GM18511 (cell line): Measurements from ENCODE around the gene CAPN15.

ENCODE experiments used
- ATAC-seq: cut with Tn5 transposase; IDR thresholded peaks from one replicate; pipeline ENCODE4 v1.9.1; 2021; ENCODE audit warnings: mild to moderate bottlenecking, moderate library complexity; ENCODE audit not compliant: unreplicated experiment

Gene CAPN15

GRCh38 chr16:540645-541340, 13.3 kb downstream of the CAPN15 start:
- ATAC-seq: no peak

DNA sequence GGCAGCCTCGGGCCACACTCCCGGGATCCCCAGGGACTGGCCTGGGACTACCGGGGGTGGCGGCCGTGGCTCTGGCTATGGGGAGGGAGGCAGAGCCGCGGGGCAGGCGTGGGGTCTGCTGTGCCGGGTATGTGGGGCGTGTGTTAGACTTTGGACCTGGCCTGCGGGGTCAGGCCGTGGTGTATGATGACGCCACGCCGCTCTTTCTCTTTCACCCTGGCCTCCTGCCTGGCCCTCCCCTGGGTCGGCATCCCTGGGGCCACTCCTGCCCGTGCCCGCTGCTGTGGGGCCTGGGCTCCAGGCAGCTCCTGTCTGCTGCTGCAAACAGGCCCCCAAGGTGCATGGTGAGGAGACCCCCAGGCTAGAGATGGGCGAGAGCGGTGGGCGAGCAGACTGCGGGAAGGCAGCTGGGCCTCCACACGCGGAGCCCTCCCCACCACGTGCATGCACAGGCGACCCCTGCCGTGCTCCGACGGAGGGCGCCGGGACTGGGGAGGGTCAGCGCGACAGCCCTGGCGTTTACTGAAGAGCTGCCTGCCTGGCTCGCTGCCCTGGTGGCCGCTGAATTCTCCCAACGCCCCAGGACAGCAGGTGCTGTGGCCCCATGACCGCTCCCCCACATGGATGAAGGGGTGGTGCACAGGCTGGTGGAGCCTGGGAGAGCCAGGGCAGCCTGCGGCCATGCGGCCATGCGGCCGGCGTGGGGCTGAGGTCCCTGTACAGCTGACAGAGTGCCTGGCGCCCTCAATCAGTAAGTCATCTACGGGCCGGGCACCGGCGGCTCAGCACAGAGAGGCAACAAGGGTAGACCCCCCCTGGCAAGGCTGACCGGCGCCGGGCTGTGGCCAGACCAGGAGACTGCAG, 16.0 kb downstream of the CAPN15 start:
- no peak for ATAC-seq

DNA sequence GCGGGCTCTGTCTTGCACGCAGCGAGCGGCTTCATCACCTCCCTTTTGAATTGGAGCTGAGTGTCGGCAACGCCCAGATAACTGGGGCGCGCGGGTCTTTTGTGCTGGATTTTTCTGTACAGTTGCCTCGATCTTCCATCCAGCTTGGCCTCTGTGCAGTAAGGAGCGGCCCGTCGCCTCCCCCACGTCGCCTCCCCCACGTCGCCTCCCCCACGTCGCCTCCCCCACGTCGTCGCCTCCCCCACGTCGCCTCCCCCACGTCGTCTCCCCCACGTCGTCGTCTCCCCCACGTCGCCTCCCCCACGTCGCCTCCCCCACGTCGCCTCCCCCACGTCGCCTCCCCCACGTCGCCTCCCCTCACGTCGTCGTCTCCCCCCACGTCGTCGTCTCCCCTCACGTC, 17.0 kb downstream of the CAPN15 start:
- no peak for ATAC-seq

- ATAC-seq: no peak
Observed at GRCh38 chr16:546909-547770, 19.6 kb downstream of the CAPN15 start.

DNA sequence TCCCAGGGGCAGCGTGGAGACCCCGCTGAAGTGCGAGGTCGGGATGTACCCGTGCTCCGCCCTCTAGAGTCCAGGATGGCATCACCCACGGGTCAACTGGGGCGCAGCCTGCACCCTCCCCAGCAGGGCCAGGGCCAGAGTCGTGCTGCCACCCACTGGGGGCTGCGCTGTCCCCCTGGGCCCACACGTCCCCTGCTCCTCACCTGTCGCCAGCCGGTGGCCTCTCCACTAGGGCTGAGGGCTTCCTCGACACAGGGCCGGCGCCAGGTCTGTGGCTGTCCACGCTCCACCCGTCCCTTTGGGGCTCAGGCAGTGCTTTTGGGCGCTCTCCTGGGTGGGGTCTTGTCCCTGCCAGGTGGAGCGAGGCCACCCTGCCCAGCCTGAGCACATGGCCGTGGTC, 21.1 kb downstream of the CAPN15 start:
- no peak for ATAC-seq

- no peak for ATAC-seq
Observed at GRCh38 chr16:549544-550263, 22.2 kb downstream of the CAPN15 start.

GRCh38 chr16:551210-551609, 23.7 kb downstream of the CAPN15 start:
- ATAC-seq: no peak

GRCh38 chr16:552171-552570, 24.7 kb downstream of the CAPN15 start:
- no peak for ATAC-seq

DNA sequence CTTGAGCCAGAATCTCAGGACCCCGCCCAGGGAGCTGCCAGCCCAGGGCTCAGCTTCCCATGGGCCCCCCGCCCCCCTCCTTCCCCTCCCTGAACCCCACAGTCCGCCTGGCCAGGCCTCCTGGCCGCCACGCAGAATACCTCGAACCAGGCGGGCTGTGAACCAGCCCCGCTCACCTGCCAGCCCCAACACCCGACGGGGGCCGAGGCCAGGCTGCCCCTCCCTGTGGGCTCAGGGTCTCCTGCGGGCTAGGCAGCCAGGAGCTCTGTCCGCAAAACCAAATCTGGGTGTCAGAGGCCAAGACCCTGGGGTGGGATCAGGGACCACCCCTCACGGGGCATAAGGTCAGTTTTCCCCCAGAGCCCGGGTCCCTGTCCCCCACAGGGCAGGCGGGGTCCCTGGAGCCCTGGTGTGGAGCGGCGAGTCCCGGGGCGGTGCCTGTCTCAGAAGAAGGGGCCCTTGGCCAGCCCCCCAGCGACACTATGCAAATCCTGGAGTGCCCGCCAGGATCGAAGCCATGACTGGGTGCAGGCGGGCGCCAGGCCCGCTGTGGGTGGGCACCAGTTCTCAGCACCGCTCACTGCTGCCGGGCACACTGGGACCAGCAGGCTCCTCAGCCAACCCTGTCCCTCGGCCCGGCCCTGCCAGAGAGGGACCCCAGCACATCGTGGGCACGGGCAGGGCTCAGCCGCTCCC, 26.2 kb downstream of the CAPN15 start:
- ATAC-seq: no peak

DNA sequence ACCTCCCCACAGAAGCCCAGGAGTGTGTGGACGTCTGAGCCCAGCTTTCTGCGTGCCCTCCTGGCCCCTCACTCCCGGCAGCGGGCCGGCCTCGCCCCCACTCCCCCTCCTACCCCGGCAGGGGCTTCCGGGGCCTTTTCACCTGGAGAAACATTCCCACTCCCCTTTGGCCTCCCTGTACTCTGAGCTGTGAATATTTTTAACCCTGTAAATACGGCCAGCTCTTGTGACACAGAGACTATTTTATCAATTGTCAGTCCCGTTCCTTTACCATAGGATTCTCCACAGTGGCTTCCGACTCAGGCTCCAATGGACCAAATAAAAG, 26.7 kb downstream of the CAPN15 start:
- no peak for ATAC-seq

GRCh38 chr16:554640-555365, 27.3 kb downstream of the CAPN15 start:
- no peak for ATAC-seq

DNA sequence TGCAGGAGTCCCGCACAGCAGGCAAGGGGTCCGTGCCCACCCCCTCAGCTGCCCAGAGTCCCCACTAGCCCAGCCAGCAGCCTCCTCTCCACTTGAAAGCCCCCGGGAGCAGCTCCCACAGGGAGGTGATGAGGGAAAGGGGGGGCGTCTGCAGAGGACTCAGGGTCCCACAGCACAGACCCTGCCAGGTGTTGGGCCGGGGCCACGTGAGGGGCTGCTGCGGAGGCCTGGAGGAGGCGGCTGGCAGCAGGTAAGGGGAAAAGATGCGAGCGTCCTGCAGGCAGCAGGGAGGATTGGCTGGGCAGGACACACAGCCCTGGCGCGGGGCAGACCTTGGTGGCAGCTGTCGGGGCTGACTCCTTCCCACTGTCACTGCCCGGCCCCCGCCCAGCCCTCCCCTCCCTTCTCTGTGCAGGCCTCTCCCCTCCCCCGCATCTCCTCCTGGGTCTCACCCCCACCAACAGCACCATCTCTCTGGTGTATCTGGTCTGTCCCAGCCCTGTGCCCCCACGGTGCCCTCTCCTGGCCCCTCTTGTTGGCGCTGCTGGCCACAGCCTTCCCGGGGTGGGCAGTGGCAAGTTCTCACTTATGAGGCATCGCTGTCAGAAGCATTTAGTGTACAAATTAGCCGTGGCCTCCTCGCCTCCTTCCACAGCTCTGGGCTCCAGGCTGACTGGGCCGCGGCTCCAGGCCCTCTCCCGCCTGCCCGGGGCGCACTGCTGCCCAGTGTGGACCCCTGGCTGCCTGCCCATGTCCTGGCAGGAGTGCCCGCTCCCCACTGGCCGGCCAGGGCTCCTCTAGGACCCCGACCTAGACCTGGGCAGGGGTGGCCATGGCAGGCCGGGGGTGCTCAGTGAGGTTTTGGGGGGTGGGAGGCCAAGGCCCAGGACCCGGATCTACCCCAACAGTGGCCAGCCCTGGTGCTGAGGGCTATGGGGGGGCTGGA, 28.3 kb downstream of the CAPN15 start:
- no peak for ATAC-seq

DNA sequence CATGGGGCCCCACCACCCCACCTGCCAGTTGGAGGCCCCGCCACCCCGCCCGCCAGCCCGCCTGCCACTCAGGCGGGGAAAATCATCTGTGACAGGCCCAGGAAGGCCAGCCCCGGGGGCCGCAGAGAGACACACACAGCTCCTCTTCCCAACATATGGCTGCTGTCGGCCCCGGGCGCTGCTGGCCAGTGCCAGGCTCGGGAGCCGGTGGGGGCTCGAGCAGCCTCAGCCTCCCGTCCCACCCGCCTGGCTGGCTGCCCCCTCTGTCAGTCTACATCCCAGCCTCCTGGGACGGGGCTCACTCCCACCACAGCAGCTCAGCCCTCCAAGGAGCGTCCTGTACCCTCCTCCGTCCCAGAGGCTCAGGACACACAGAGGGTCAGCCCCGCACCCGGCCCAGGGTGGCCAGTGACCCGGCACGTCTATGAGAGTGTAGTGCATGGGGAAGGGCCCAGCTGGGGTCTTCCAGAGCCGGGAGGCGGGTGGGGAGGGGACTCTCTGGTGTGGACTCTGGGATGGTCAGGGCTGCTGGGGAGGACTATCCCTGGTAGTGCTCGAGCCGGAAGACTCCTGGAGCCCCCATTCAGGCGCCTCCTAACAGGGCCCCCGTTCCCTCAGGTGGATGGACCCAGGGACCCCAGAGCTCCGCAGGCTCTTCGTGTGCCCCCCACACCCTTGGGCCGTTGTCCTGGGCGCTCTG, 29.1 kb downstream of the CAPN15 start:
- ATAC-seq: no peak

- ATAC-seq: no peak
Observed at GRCh38 chr16:557463-558297, 30.2 kb downstream of the CAPN15 start.

GRCh38 chr16:558298-559020, 30.9 kb downstream of the CAPN15 start:
- no peak for ATAC-seq

- no peak for ATAC-seq
Observed at GRCh38 chr16:559021-559380, 31.5 kb downstream of the CAPN15 start.
